HepG2 (cell line): ENCODE measurements around the gene SLC25A45. TPM values are rescaled to one million over a fixed set of nuclear protein-coding genes. Genes with fewer than 3 reads are reported as not detected.

Source experiments
- CBX5 ChIP-seq: sonication (generic); formaldehyde crosslinking; IDR thresholded peaks from 2 replicates; pipeline ENCODE4 v1.4.0; 2020; ENCODE audit warnings: missing genetic modification reagents, borderline replicate concordance
- CSRNP2 ChIP-seq: sonication (generic); formaldehyde crosslinking; conservative IDR thresholded peaks from 2 replicates; pipeline ENCODE4 v1.8.0; 2022; ENCODE audit warnings: low read depth, missing genetic modification reagents
- GABPA ChIP-seq, 2 experiments: IDR thresholded peaks; 2 replicates each; pipeline ENCODE4 v1.6.1; 2011 to 2016; ENCODE audit warnings: low read depth in 2 of 2, low read length in 1 of 2, missing biosample characterization in 1 of 2, missing genetic modification characterization in 1 of 2
- KAT2B ChIP-seq: fragments of 150-350 bp; IDR thresholded peaks from 2 replicates; pipeline ENCODE4 v1.6.1; 2014; ENCODE audit warnings: low read depth, low read length, borderline replicate concordance
- KAT8 ChIP-seq: IDR thresholded peaks from 2 replicates; pipeline ENCODE4 v1.6.1; 2016; ENCODE audit warnings: missing genetic modification reagents, missing compliant biosample characterization
- KDM5A ChIP-seq: fragments of 200-600 bp; sonication (generic); IDR thresholded peaks from 2 replicates; pipeline ENCODE4 v1.7.0; 2018; ENCODE audit warnings: antibody characterized with exemption, mild to moderate bottlenecking, low read length, borderline replicate concordance
- NFKB2 ChIP-seq: sonication (generic); formaldehyde crosslinking; IDR thresholded peaks from 2 replicates; pipeline ENCODE4 v1.4.0; 2020; ENCODE audit warnings: missing genetic modification reagents, borderline replicate concordance
- NFRKB ChIP-seq: fragments of 450-650 bp; IDR thresholded peaks from 2 replicates; pipeline ENCODE4 v1.6.1; 2017
- POLR2AphosphoS5 ChIP-seq: IDR thresholded peaks from 2 replicates; pipeline ENCODE4 v1.6.1; 2012; ENCODE audit warnings: low read depth, low read length
- RFXAP ChIP-seq: sonication (generic); formaldehyde crosslinking; IDR thresholded peaks from 2 replicates; pipeline ENCODE4 v1.4.0; 2020; ENCODE audit warnings: missing genetic modification reagents, borderline replicate concordance
- SALL2 ChIP-seq: sonication (generic); formaldehyde crosslinking; IDR thresholded peaks from 2 replicates; pipeline ENCODE4 v1.8.1; 2023; ENCODE audit warnings: mild to moderate bottlenecking, missing genetic modification reagents, inconsistent platforms
- SMAD3 ChIP-seq: sonication (generic); formaldehyde crosslinking; IDR thresholded peaks from 2 replicates; pipeline ENCODE4 v1.4.0; 2020; ENCODE audit warnings: missing genetic modification reagents
- U2AF1 ChIP-seq: fragments of 200-400 bp; formaldehyde crosslinking; optimal IDR thresholded peaks from 2 replicates; pipeline ENCODE3; 2017; ENCODE audit warnings: mild to moderate bottlenecking, low read depth, low read length
- ZBTB26 ChIP-seq: IDR thresholded peaks from 2 replicates; pipeline ENCODE4 v1.6.1; 2016; ENCODE audit warnings: missing compliant biosample characterization, missing genetic modification reagents, borderline replicate concordance
- ZFP1 ChIP-seq: IDR thresholded peaks from 2 replicates; pipeline ENCODE4 v1.6.1; 2016
- ZNF34 ChIP-seq: sonication (generic); formaldehyde crosslinking; IDR thresholded peaks from 2 replicates; pipeline ENCODE4 v1.4.0; 2020; ENCODE audit warnings: mild to moderate bottlenecking, missing genetic modification reagents, borderline replicate concordance
- ZNF567 ChIP-seq: sonication (generic); formaldehyde crosslinking; IDR thresholded peaks from 2 replicates; pipeline ENCODE4 v1.8.1; 2023; ENCODE audit warnings: mild to moderate bottlenecking, missing genetic modification reagents, borderline replicate concordance
- ZNF572 ChIP-seq: sonication (generic); formaldehyde crosslinking; IDR thresholded peaks from 2 replicates; pipeline ENCODE4 v1.5.1; 2020; ENCODE audit warnings: mild to moderate bottlenecking, missing genetic modification reagents
- ZNF703 ChIP-seq: sonication (generic); formaldehyde crosslinking; IDR thresholded peaks from 2 replicates; pipeline ENCODE4 v1.5.1; 2020; ENCODE audit warnings: missing genetic modification reagents, mild to moderate bottlenecking, moderate library complexity, borderline replicate concordance
- ZNF772 ChIP-seq: sonication (generic); formaldehyde crosslinking; IDR thresholded peaks from 2 replicates; pipeline ENCODE4 v1.5.0; 2020; ENCODE audit warnings: mild to moderate bottlenecking, missing genetic modification reagents
- ZNF781 ChIP-seq: sonication (generic); formaldehyde crosslinking; IDR thresholded peaks from 2 replicates; pipeline ENCODE4 v1.5.1; 2020; ENCODE audit warnings: borderline replicate concordance, mild to moderate bottlenecking, missing genetic modification reagents; ENCODE audit errors: not compliant biosample characterization
- ZSCAN29 ChIP-seq: sonication (generic); formaldehyde crosslinking; conservative IDR thresholded peaks from 2 replicates; pipeline ENCODE4 v1.4.0; 2020; ENCODE audit warnings: mild to moderate bottlenecking, missing genetic modification reagents
- polyA plus RNA-seq, 8 experiments: library from polyadenylated mRNA; depleted of rRNA in 3 of 8; stranded (reverse) in 7 of 8; unstranded in 1 of 8; fragments of >200 nt; fragmentation: Illumina TruSeq in 4 of 8; extraction: Trizol in 4 of 8; gene quantifications; 2 replicates each; pipeline versions ENCODE4 v1.2.1 to v1.2.3, GENCODE V29; 2011 to 2016; ENCODE audit warnings: low read depth in 4 of 8, missing spikeins in 1 of 8, mixed read lengths in 1 of 8; ENCODE audit not compliant: insufficient read depth in 1 of 8
- total RNA-seq, 5 experiments: library from RNA; depleted of rRNA; stranded (reverse); fragments of >200 nt; fragmentation: Illumina TruSeq; extraction: Trizol; gene quantifications; 2 replicates each; pipeline ENCODE4 v1.2.3, GENCODE V29; 2016; ENCODE audit warnings: low read depth in 1 of 5
- TF ChIP-seq, protein P1 (sequence below): sonication (generic); formaldehyde crosslinking; IDR thresholded peaks from 2 replicates; pipeline ENCODE4 v1.5.0; 2020; ENCODE audit warnings: missing genetic modification reagents, mild to moderate bottlenecking, borderline replicate concordance

Gene SLC25A45
- total and polyA plus RNA-seq, 2 of the 13 experiments (the other 11 are each of a cell fraction or from before 2014, with no cell fraction given): 1.2 to 3.4 TPM

GRCh38 chr11:65382033-65382803 lies at the start of gene SLC25A45 (continued):
- TF ChIP-seq SMAD3 (CRISPR knock-in tag) (no peak; the same call in 1 of the 2 replicates), RFXAP (no peak), ZNF772 (CRISPR knock-in tag) (peak; percentile 56; the same call in 1 of the 2 replicates), NFKB2 (CRISPR knock-in tag) (no peak; the same call in 1 of the 2 replicates), NFRKB (no peak), ZNF34 (CRISPR knock-in tag) (peak; percentile 91; the same call in 1 of the 2 replicates), KAT2B (no peak), KDM5A (no peak), KAT8 (CRISPR knock-in tag) (peak; percentile 73; the same call in 1 of the 2 replicates), ZNF572 (CRISPR knock-in tag) (0 out of 2 replicates have a peak, but pooled peaks have one; percentile 6), ZFP1 (CRISPR knock-in tag) (no peak), U2AF1 (peak; percentile 78), SALL2 (CRISPR knock-in tag) (no peak), ZNF781 (CRISPR knock-in tag) (peak; percentile 28), ZBTB26 (CRISPR knock-in tag) (no peak; the same call in 1 of the 2 replicates), GABPA (IDR thresholded peaks at IDR 0.05; ENCODE audit: low read depth, low read length) (no peak), GABPA (CRISPR knock-in tag; IDR thresholded peaks at IDR 0.05; ENCODE audit: low read depth) (peak; percentile 81), CSRNP2 (CRISPR knock-in tag) (no peak), CBX5 (CRISPR knock-in tag) (no peak), POLR2AphosphoS5 (peak; percentile 68; the same call in 1 of the 2 replicates), ZNF703 (CRISPR knock-in tag) (peak; percentile 39; the same call in 1 of the 2 replicates), ZSCAN29 (peak; percentile 46; the same call in 1 of the 2 replicates), ZNF567 (CRISPR knock-in tag) (0 out of 2 replicates have a peak, but pooled peaks have one; percentile 85)
- TF ChIP-seq, protein P1, sequence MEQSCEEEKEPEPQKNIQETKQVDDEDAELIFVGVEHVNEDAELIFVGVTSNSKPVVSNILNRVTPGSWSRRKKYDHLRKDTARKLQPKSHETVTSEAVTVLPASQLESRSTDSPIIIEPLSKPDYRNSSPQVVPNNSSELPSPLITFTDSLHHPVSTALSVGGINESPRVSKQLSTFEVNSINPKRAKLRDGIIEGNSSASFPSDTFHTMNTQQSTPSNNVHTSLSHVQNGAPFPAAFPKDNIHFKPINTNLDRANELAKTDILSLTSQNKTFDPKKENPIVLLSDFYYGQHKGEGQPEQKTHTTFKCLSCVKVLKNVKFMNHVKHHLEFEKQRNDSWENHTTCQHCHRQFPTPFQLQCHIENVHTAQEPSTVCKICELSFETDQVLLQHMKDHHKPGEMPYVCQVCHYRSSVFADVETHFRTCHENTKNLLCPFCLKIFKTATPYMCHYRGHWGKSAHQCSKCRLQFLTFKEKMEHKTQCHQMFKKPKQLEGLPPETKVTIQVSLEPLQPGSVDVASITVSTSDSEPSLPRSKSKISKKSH (CRISPR knock-in tag): peak; percentile 75
